Liver (tissue), 9 donors: ENCODE results near the gene MANBA. TPM values are rescaled to one million over a fixed set of nuclear protein-coding genes. Genes with fewer than 3 reads are reported as not detected.

Experiments
- DNase-seq: peaks from one replicate; pipeline ENCODE4 v3.0.0-alpha.2; 2017; ENCODE audit warnings: low spot score
- H3K27ac ChIP-seq, 2 donors: one replicate each; pipeline ENCODE4 v1.7.0; 2013; ENCODE audit warnings: inconsistent platforms in 2 of 2, low read length in 2 of 2, control low read depth in 1 of 2, low read depth in 1 of 2, mild to moderate bottlenecking in 1 of 2
- H3K27me3 ChIP-seq, 4 donors: one replicate each; pipeline versions ENCODE4 v1.6.1 to v1.7.0; 2013; ENCODE audit warnings: low read length in 3 of 4, inconsistent platforms in 1 of 4, mild to moderate bottlenecking in 1 of 4, moderate library complexity in 1 of 4; ENCODE audit not compliant: control insufficient read depth in 4 of 4, insufficient read depth in 4 of 4
- H3K36me3 ChIP-seq, 4 donors: one replicate each; pipeline versions ENCODE4 v1.6.1 to v1.7.0; 2013; ENCODE audit warnings: low read length in 3 of 4, mild to moderate bottlenecking in 3 of 4, low read depth in 1 of 4, moderate library complexity in 1 of 4; ENCODE audit not compliant: control insufficient read depth in 4 of 4, insufficient read depth in 3 of 4
- H3K4me1 ChIP-seq, 4 donors: one replicate each; pipeline versions ENCODE4 v1.6.1 to v1.7.0; 2013; ENCODE audit warnings: low read length in 3 of 4, mild to moderate bottlenecking in 3 of 4, moderate library complexity in 1 of 4; ENCODE audit not compliant: control insufficient read depth in 4 of 4, insufficient read depth in 4 of 4
- H3K4me3 ChIP-seq, 3 donors: one replicate each; pipeline versions ENCODE4 v1.6.1 to v1.7.0; 2013; ENCODE audit warnings: low read length in 3 of 3, control low read depth in 1 of 3, low read depth in 1 of 3, mild to moderate bottlenecking in 1 of 3
- H3K9ac ChIP-seq, 2 donors: one replicate each; pipeline ENCODE4 v1.7.0; 2013; ENCODE audit warnings: low read length in 2 of 2, mild to moderate bottlenecking in 2 of 2, moderate library complexity in 2 of 2, control low read depth in 1 of 2, low read depth in 1 of 2
- H3K9me3 ChIP-seq, 4 donors: one replicate each; pipeline versions ENCODE4 v1.6.1 to v1.7.0; 2013; ENCODE audit warnings: low read length in 3 of 4; ENCODE audit not compliant: control insufficient read depth in 4 of 4
- ATF3 ChIP-seq: IDR thresholded peaks from 2 replicates; pipeline ENCODE4 v1.6.1; 2016; ENCODE audit warnings: antibody characterized with exemption
- CTCF ChIP-seq: fragments of 150-350 bp; IDR thresholded peaks from 2 replicates; pipeline ENCODE4 v1.5.1; 2017; ENCODE audit warnings: improper control_type of control experiment, low read depth, low read length; ENCODE audit not compliant: missing input control
- EGR1 ChIP-seq, 2 donors: IDR thresholded peaks; 2 replicates each; pipeline ENCODE4 v1.6.1; 2016 to 2018; ENCODE audit warnings: antibody characterized with exemption in 2 of 2, low read depth in 2 of 2
- FOXA1 ChIP-seq: IDR thresholded peaks from 2 replicates; pipeline ENCODE4 v1.6.1; 2016; ENCODE audit warnings: antibody characterized with exemption
- FOXA2 ChIP-seq: IDR thresholded peaks from 2 replicates; pipeline ENCODE4 v1.6.1; 2016; ENCODE audit warnings: antibody characterized with exemption
- GABPA ChIP-seq, 2 donors: IDR thresholded peaks in 1 of 2; conservative IDR thresholded peaks in 1 of 2; 2 replicates each; pipeline ENCODE4 v1.6.1; 2016; ENCODE audit warnings: antibody characterized with exemption in 2 of 2, mild to moderate bottlenecking in 1 of 2, moderate library complexity in 1 of 2
- HNF4A ChIP-seq, 2 donors: conservative IDR thresholded peaks; 2 replicates each; pipeline ENCODE4 v1.6.1; 2016; ENCODE audit warnings: antibody characterized with exemption in 2 of 2, mild to moderate bottlenecking in 2 of 2
- HNF4G ChIP-seq: IDR thresholded peaks from 2 replicates; pipeline ENCODE4 v1.6.1; 2016; ENCODE audit warnings: antibody characterized with exemption
- JUND ChIP-seq, 2 donors: IDR thresholded peaks; 2 replicates each; pipeline ENCODE4 v1.6.1; 2016; ENCODE audit warnings: antibody characterized with exemption in 2 of 2
- MAX ChIP-seq: IDR thresholded peaks from 2 replicates; pipeline ENCODE4 v1.6.1; 2016; ENCODE audit warnings: antibody characterized with exemption
- RAD21 ChIP-seq, 2 donors: IDR thresholded peaks; 2 replicates each; pipeline ENCODE4 v1.6.1; 2016; ENCODE audit warnings: antibody characterized with exemption in 2 of 2, mild to moderate bottlenecking in 2 of 2
- REST ChIP-seq: IDR thresholded peaks from 2 replicates; pipeline ENCODE4 v1.6.1; 2016; ENCODE audit warnings: antibody characterized with exemption, mild to moderate bottlenecking
- RXRA ChIP-seq, 2 donors: IDR thresholded peaks; 2 replicates each; pipeline ENCODE4 v1.6.1; 2017 to 2018; ENCODE audit warnings: antibody characterized with exemption in 2 of 2, mild to moderate bottlenecking in 1 of 2
- SP1 ChIP-seq: IDR thresholded peaks from 2 replicates; pipeline ENCODE4 v1.6.1; 2018; ENCODE audit warnings: antibody characterized with exemption, mild to moderate bottlenecking
- TAF1 ChIP-seq: conservative IDR thresholded peaks from 2 replicates; pipeline ENCODE4 v1.6.1; 2016; ENCODE audit warnings: antibody characterized with exemption, mild to moderate bottlenecking
- YY1 ChIP-seq: IDR thresholded peaks from 2 replicates; pipeline ENCODE4 v1.6.1; 2016; ENCODE audit warnings: antibody characterized with exemption, mild to moderate bottlenecking
- ZBTB33 ChIP-seq: IDR thresholded peaks from 2 replicates; pipeline ENCODE4 v1.6.1; 2016; ENCODE audit warnings: antibody characterized with exemption
- WGBS: extraction: QIAGEN DNeasy Blood & Tissue Kit; methylation state at CpG from one replicate; pipeline ENCODE4 v1.1.7; 2013; 5-methylcytosine and 5-hydroxymethylcytosine counted together
- polyA plus RNA-seq, 2 donors: library from polyadenylated mRNA; stranded (reverse) in 1 of 2; unstranded in 1 of 2; fragments of 200-250 nt in 1 of 2; fragments of >200 nt in 1 of 2; fragmentation: Nextera tagmentation in 1 of 2; extraction: Ambion mirVana in 1 of 2; gene quantifications; one replicate each; pipeline versions ENCODE4 v1.2.1 to v1.2.3, GENCODE V29; 2013 to 2015
- total RNA-seq, 2 donors: library from RNA; depleted of rRNA; stranded (reverse); fragments of >200 nt; gene quantifications; one replicate each; pipeline ENCODE4 v1.2.3, GENCODE V29; 2014
- donor health status: healthy.
- donor health status: healthy.
- donor health status: healthy.
- donor health status: healthy.
- donor health status: healthy.

The MANBA gene
- total and polyA plus RNA-seq, 4 donors, result 7.1 to 24.2 (median 15.5) TPM

- TF ChIP-seq RAD21 (IDR thresholded peaks at IDR 0.05) (no peak), FOXA1 (no peak), JUND (IDR thresholded peaks at IDR 0.05) (no peak), CTCF (no peak), ATF3 (no peak), MAX (no peak), REST (no peak), EGR1 (IDR thresholded peaks at IDR 0.05; ENCODE audit: low read depth in 2 of 2) (no peak), TAF1 (no peak), RXRA (IDR thresholded peaks at IDR 0.05) (no peak), GABPA (IDR thresholded peaks at IDR 0.05 in 1 of 2, conservative IDR thresholded peaks at IDR 0.05 in 1 of 2) (no peak), HNF4A (conservative IDR thresholded peaks at IDR 0.05) (no peak), FOXA2 (no peak), YY1 (no peak)
- no peak overlapping the region for H3K4me3 ChIP-seq
- no peaks in the 10 kb centered on the region for H3K4me1 ChIP-seq
- H3K9ac ChIP-seq, result no peak overlapping the region
- no peaks in the 10 kb centered on the region for H3K9me3 ChIP-seq
- no peak for DNase-seq
- H3K27me3 ChIP-seq, result no peaks in the 10 kb centered on the region
- WGBS, result 99% methylated on average over 1 of the region's 1 CpG
- H3K27ac ChIP-seq, result no peak overlapping the region
- peaks cover 4 to 18% (median 12%) of the 10 kb centered on the region in 4 donors for H3K36me3 ChIP-seq
Measured at GRCh38 chr4:102667001-102667400, 93.8 kb downstream of the MANBA start.

GRCh38 chr4:102665527-102665926 is 95.2 kb downstream of the MANBA start:
- H3K9me3 ChIP-seq, result no peaks in the 10 kb centered on the region
- no peaks in the 10 kb centered on the region for H3K27me3 ChIP-seq
- 98% methylated on average over 3 of the region's 3 CpGs for WGBS
- DNase-seq, result no peak
- no peak overlapping the region for H3K4me3 ChIP-seq
- H3K36me3 ChIP-seq, result peaks cover 4 to 24% (median 12%) of the 10 kb centered on the region in 4 donors
- no peaks in the 10 kb centered on the region for H3K4me1 ChIP-seq
- H3K27ac ChIP-seq, result no peak overlapping the region
- no peak overlapping the region for H3K9ac ChIP-seq
- TF ChIP-seq FOXA2, result no peak
- TF ChIP-seq RAD21 (IDR thresholded peaks at IDR 0.05), result no peak
- no peak for TF ChIP-seq FOXA1
- no peak for TF ChIP-seq CTCF
- TF ChIP-seq GABPA (IDR thresholded peaks at IDR 0.05 in 1 of 2, conservative IDR thresholded peaks at IDR 0.05 in 1 of 2), result no peak
- no peak for TF ChIP-seq SP1
- no peak for TF ChIP-seq MAX
- no peak for TF ChIP-seq TAF1
- TF ChIP-seq HNF4G, result no peak
- no peak for TF ChIP-seq ZBTB33
- no peak for TF ChIP-seq REST
- TF ChIP-seq ATF3, result no peak
- TF ChIP-seq JUND (IDR thresholded peaks at IDR 0.05), result no peak
